ENCODE measurements around the gene MCTP2. TPM values are rescaled to one million over a fixed set of nuclear protein-coding genes. Genes with fewer than 3 reads are reported as not detected.

The MCTP2 gene
- total and polyA plus RNA-seq, 2 experiments from 2014 or later = 8.1 to 23.3 TPM

- no peaks in the 10 kb centered on the region for H3K9me3 ChIP-seq (ENCODE audit: low read depth)
- H4K20me1 ChIP-seq (ENCODE audit: insufficient read depth, poor library complexity, severe bottlenecking) = no peaks in the 10 kb centered on the region
- H3K4me1 ChIP-seq (ENCODE audit: insufficient read depth) = no peaks in the 10 kb centered on the region
- no peak for DNase-seq (ENCODE audit: low spot score)
- no peaks in the 10 kb centered on the region for H3K9me2 ChIP-seq (replicated peaks; ENCODE audit: insufficient read depth)
- no peaks in the 10 kb centered on the region for H3K79me2 ChIP-seq
- H3K4me3 ChIP-seq = no peak overlapping the region
- 98% methylated on average over 9 of the region's 9 CpGs for WGBS (ENCODE audit: low lambda C conversion rate, missing lambda C conversion rate)
- no peaks in the 10 kb centered on the region for H3K36me3 ChIP-seq (replicated peaks; ENCODE audit: insufficient read depth, low read depth)
- no peaks in the 10 kb centered on the region for H3K27me3 ChIP-seq
- H3K4me2 ChIP-seq = no peak overlapping the region
- H2AFZ ChIP-seq = no peak overlapping the region
- no peak overlapping the region for H3K27ac ChIP-seq
- TF ChIP-seq, protein P1, sequence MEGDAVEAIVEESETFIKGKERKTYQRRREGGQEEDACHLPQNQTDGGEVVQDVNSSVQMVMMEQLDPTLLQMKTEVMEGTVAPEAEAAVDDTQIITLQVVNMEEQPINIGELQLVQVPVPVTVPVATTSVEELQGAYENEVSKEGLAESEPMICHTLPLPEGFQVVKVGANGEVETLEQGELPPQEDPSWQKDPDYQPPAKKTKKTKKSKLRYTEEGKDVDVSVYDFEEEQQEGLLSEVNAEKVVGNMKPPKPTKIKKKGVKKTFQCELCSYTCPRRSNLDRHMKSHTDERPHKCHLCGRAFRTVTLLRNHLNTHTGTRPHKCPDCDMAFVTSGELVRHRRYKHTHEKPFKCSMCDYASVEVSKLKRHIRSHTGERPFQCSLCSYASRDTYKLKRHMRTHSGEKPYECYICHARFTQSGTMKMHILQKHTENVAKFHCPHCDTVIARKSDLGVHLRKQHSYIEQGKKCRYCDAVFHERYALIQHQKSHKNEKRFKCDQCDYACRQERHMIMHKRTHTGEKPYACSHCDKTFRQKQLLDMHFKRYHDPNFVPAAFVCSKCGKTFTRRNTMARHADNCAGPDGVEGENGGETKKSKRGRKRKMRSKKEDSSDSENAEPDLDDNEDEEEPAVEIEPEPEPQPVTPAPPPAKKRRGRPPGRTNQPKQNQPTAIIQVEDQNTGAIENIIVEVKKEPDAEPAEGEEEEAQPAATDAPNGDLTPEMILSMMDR (IDR thresholded peaks at IDR 0.05; ENCODE audit: poor library complexity) = no peak
- TF ChIP-seq EZH2 (IDR thresholded peaks at IDR 0.05; ENCODE audit: borderline replicate concordance) = no peak
- no peak for TF ChIP-seq EZH2phosphoT487 (IDR thresholded peaks at IDR 0.05; ENCODE audit: low read depth, severe bottlenecking, unreplicated experiment)
Observed at GRCh38 chr15:94354655-94355054, 123.3 kb downstream of the MCTP2 start.

GRCh38 chr15:94359716-94360115 lies 128.4 kb downstream of the MCTP2 start:
- no peaks in the 10 kb centered on the region for H4K20me1 ChIP-seq (ENCODE audit: insufficient read depth, poor library complexity, severe bottlenecking)
- no peak overlapping the region for H2AFZ ChIP-seq
- no peaks in the 10 kb centered on the region for H3K4me1 ChIP-seq (ENCODE audit: insufficient read depth)
- no peak overlapping the region for H3K27ac ChIP-seq
- H3K79me2 ChIP-seq = no peaks in the 10 kb centered on the region
- H3K9me3 ChIP-seq (ENCODE audit: low read depth) = no peaks in the 10 kb centered on the region
- WGBS (ENCODE audit: low lambda C conversion rate, missing lambda C conversion rate) = 92% methylated on average over 3 of the region's 3 CpGs
- no peaks in the 10 kb centered on the region for H3K36me3 ChIP-seq (replicated peaks; ENCODE audit: insufficient read depth, low read depth)
- no peak overlapping the region for H3K4me3 ChIP-seq
- TF ChIP-seq EZH2phosphoT487 (IDR thresholded peaks at IDR 0.05; ENCODE audit: low read depth, severe bottlenecking, unreplicated experiment) (no peak), EZH2 (IDR thresholded peaks at IDR 0.05; ENCODE audit: borderline replicate concordance) (no peak)
- TF ChIP-seq, protein P1 (IDR thresholded peaks at IDR 0.05; ENCODE audit: poor library complexity) = no peak
- DNase-seq (ENCODE audit: low spot score) = no peak
- H3K4me2 ChIP-seq = no peak overlapping the region
- no peaks in the 10 kb centered on the region for H3K9me2 ChIP-seq (replicated peaks; ENCODE audit: insufficient read depth)
- H3K27me3 ChIP-seq = no peaks in the 10 kb centered on the region

DNA sequence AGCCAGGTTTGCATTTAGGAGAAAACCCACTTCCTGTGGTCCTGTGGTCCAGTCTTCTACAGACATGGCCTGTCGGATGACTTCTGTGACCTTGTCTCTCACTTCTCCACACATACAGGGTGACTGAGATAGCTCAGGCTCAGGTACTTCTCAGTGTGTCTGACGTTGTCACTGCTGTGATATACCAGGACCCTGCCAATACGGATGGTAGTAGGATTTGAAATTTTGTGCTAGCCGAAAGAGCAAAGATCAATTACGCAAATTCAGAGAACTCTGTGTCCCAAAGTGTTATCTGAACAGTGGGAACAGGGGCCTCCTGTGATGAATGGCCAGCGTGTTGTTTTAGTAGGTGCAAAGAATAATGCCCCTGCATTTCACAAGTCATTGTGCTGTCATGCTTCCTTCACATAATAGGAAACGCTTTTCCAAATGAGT lies 128.9 kb downstream of the MCTP2 start:
- Histone ChIP-seq H3K27ac (no peak overlapping the region), H3K79me2 (no peaks in the 10 kb centered on the region), H3K9me3 (ENCODE audit: low read depth) (no peaks in the 10 kb centered on the region), H3K9me2 (replicated peaks; ENCODE audit: insufficient read depth) (no peaks in the 10 kb centered on the region), H3K4me3 (no peak overlapping the region), H3K4me1 (ENCODE audit: insufficient read depth) (no peaks in the 10 kb centered on the region), H3K27me3 (no peaks in the 10 kb centered on the region), H4K20me1 (ENCODE audit: insufficient read depth, poor library complexity, severe bottlenecking) (no peaks in the 10 kb centered on the region), H3K4me2 (no peak overlapping the region), H3K36me3 (replicated peaks; ENCODE audit: insufficient read depth, low read depth) (no peaks in the 10 kb centered on the region), H2AFZ (no peak overlapping the region)
- TF ChIP-seq EZH2phosphoT487 (IDR thresholded peaks at IDR 0.05; ENCODE audit: low read depth, severe bottlenecking, unreplicated experiment) = no peak
- DNase-seq (ENCODE audit: low spot score) = no peak
- WGBS (ENCODE audit: low lambda C conversion rate, missing lambda C conversion rate) = 77% methylated on average over 7 of the region's 7 CpGs

- H3K4me3 ChIP-seq = no peak overlapping the region
- no peaks in the 10 kb centered on the region for H3K27me3 ChIP-seq
- 64% methylated on average over 4 of the region's 4 CpGs for WGBS (ENCODE audit: low lambda C conversion rate, missing lambda C conversion rate)
- no peaks in the 10 kb centered on the region for H3K36me3 ChIP-seq (replicated peaks; ENCODE audit: insufficient read depth, low read depth)
- no peak overlapping the region for H2AFZ ChIP-seq
- no peaks in the 10 kb centered on the region for H3K9me3 ChIP-seq (ENCODE audit: low read depth)
- DNase-seq (ENCODE audit: low spot score) = no peak
- no peaks in the 10 kb centered on the region for H4K20me1 ChIP-seq (ENCODE audit: insufficient read depth, poor library complexity, severe bottlenecking)
- TF ChIP-seq EZH2phosphoT487 (IDR thresholded peaks at IDR 0.05; ENCODE audit: low read depth, severe bottlenecking, unreplicated experiment) = no peak
- H3K4me2 ChIP-seq = no peak overlapping the region
- no peak overlapping the region for H3K27ac ChIP-seq
- H3K9me2 ChIP-seq (replicated peaks; ENCODE audit: insufficient read depth) = no peaks in the 10 kb centered on the region
- no peaks in the 10 kb centered on the region for H3K4me1 ChIP-seq (ENCODE audit: insufficient read depth)
- H3K79me2 ChIP-seq = no peaks in the 10 kb centered on the region
Observed at GRCh38 chr15:94362385-94363092, 131.2 kb downstream of the MCTP2 start.
